NCI-H524 treated with DMSO at 0.1 percent for 48 hours (cell line): ENCODE results near the gene LCP2.
"Not testable (repeated sequence)": the region's sequence is repeated elsewhere in the genome, so short reads cannot be mapped to it uniquely, and the experiment has no call there.

Experiments used
- DNase-seq: peaks from one replicate; lab custom pipeline; 2025; lab: John Stamatoyannopoulos, UW

The LCP2 gene

GRCh38 chr5:170248172-170248930 is 49.2 kb downstream of the LCP2 start:
- no peak for DNase-seq

- no peak for DNase-seq
Observed at GRCh38 chr5:170247363-170247762, 50.2 kb downstream of the LCP2 start.

- no peak for DNase-seq
Observed at GRCh38 chr5:170246126-170246870, 51.3 kb downstream of the LCP2 start.

GRCh38 chr5:170245436-170245835 is 52.1 kb downstream of the LCP2 start:
- DNase-seq, result not testable (repeated sequence)

- no peak for DNase-seq
Observed at GRCh38 chr5:170238456-170239196, 59.0 kb downstream of the LCP2 start.

- no peak for DNase-seq
Observed at GRCh38 chr5:170235876-170236864, 61.4 kb downstream of the LCP2 start.

GRCh38 chr5:170233358-170233892 is 64.2 kb downstream of the LCP2 start:
- no peak for DNase-seq

GRCh38 chr5:170232786-170233185 is 64.8 kb downstream of the LCP2 start, which contains the start of gene C5orf58:
TSS of gene C5orf58 (plus strand) at chr5:170232985. CDS start at chr5:170234977, 1,992 bp downstream.
- DNase-seq, result no peak

- no peak for DNase-seq
Observed at GRCh38 chr5:170228762-170229435, 68.7 kb downstream of the LCP2 start.

GRCh38 chr5:170226661-170227060 is 70.9 kb downstream of the LCP2 start:
- DNase-seq, result no peak

- DNase-seq, result no peak
Observed at GRCh38 chr5:170226129-170226615, 71.4 kb downstream of the LCP2 start.

GRCh38 chr5:170225326-170226128 is 72.0 kb downstream of the LCP2 start:
- no peak for DNase-seq

GRCh38 chr5:170223906-170224305 is 73.7 kb downstream of the LCP2 start:
- no peak for DNase-seq

- no peak for DNase-seq
Observed at GRCh38 chr5:170223360-170223759, 74.2 kb downstream of the LCP2 start.

GRCh38 chr5:170221327-170221741 is 76.2 kb downstream of the LCP2 start:
- no peak for DNase-seq

GRCh38 chr5:170220191-170220590 is 77.4 kb downstream of the LCP2 start:
- DNase-seq, result no peak

GRCh38 chr5:170219615-170220014 is 78.0 kb downstream of the LCP2 start:
- no peak for DNase-seq

GRCh38 chr5:170218726-170219125 is 78.9 kb downstream of the LCP2 start:
- peak; percentile 43 for DNase-seq

- DNase-seq, result no peak
Observed at GRCh38 chr5:170217831-170218230, 79.7 kb downstream of the LCP2 start.
